Prostate gland (tissue), 2 donors: ENCODE data around the gene MTCH1. TPM values are rescaled to one million over a fixed set of nuclear protein-coding genes. Genes with fewer than 3 reads are reported as not detected.
"Not testable (repeated sequence)": the region's sequence is repeated elsewhere in the genome, so short reads cannot be mapped to it uniquely, and the experiment has no call there.

Experiments used
- DNase-seq: peaks from one replicate; pipeline ENCODE4 v3.0.0-alpha.2; 2019; ENCODE audit warnings: low spot score
- H3K27ac ChIP-seq, 2 donors: fragments of 200-600 bp; sonication (generic); 2 replicates each; pipeline ENCODE4 v1.5.1; 2017 to 2019
- H3K27me3 ChIP-seq: fragments of 200-600 bp; sonication (generic); replicated peaks from 2 replicates; pipeline ENCODE4 v1.5.1; 2019; ENCODE audit not compliant: insufficient read depth
- H3K36me3 ChIP-seq, 2 donors: fragments of 200-600 bp; sonication (generic); 1 replicate in 1 of 2; 2 replicates in 1 of 2; pipeline versions ENCODE4 v1.5.1 to v1.8.1; 2017 to 2019
- H3K4me1 ChIP-seq: fragments of 200-600 bp; sonication (generic); replicated peaks from 2 replicates; pipeline ENCODE4 v1.5.1; 2019
- H3K4me3 ChIP-seq, 2 donors: fragments of 200-600 bp; sonication (generic); 2 replicates each; pipeline ENCODE4 v1.5.1; 2017 to 2019
- H3K9me3 ChIP-seq: fragments of 200-600 bp; sonication (generic); 2 replicates; pipeline ENCODE4 v1.5.1; 2017
- POLR2A ChIP-seq: fragments of 450-650 bp; IDR thresholded peaks from one replicate; pipeline ENCODE4 v1.6.1; 2016; ENCODE audit warnings: antibody characterized with exemption, mild to moderate bottlenecking
- POLR2AphosphoS5 ChIP-seq: sonication (generic); formaldehyde crosslinking; IDR thresholded peaks from one replicate; pipeline ENCODE4 v1.6.1; 2017; ENCODE audit warnings: antibody characterized with exemption
- WGBS: methylation state at CpG from one replicate; pipeline ENCODE4 v1.1.5; 2018; 5-methylcytosine and 5-hydroxymethylcytosine counted together
- intact Hi-C: fragments of 100-400 bp; cut with DNase I; formaldehyde crosslinking; loops from one replicate; pipeline ENCODE4 v1.14.2; 2022
- total RNA-seq, 2 donors: library from RNA; depleted of rRNA; stranded (reverse); fragments of >200 nt; gene quantifications; one replicate each; pipeline ENCODE4 v1.1.0, GENCODE V29; 2016
- TF ChIP-seq, protein P1 (sequence below), 4 experiments: fragments of 200-600 bp in 2 of 4; fragments of 450-650 bp in 2 of 4; sonication (generic) in 2 of 4; IDR thresholded peaks; 1 replicate in 3 of 4; 2 replicates in 1 of 4; pipeline ENCODE4 v1.5.1; 2016 to 2019; ENCODE audit warnings: antibody characterized with exemption in 4 of 4, mild to moderate bottlenecking in 2 of 4, moderate library complexity in 2 of 4

The MTCH1 gene
- total RNA-seq, 2 donors from 2014 or later, result 269 to 367 TPM

DNA sequence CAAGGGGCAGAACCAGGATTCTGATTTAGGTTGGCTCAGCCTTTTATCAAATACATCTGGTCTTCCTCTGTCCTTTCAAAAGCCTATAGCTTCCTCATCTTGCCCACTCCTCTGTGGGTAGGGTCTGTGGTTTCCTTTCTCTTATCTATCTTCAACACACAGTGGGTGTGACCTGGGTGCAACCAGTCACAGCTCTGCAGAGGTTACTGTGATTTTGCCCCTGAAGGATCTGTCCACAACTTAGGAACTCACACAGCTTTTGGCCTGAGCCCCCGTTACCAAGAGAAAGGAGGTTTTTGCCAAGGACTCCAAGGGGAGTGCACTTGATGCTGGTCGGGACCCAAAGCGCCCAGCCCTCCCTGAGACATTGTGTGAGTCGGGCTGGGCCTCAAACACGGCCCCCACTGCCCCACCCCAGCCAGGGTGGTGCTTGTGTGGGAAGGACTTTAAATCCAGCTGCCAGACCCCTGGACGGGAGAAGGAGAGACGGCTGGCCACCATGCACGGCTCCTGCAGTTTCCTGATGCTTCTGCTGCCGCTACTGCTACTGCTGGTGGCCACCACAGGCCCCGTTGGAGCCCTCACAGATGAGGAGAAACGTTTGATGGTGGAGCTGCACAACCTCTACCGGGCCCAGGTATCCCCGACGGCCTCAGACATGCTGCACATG is 31.6 kb downstream of the MTCH1 start, which contains the start of gene PI16:
Gene PI16 (plus strand): TSS at position 477 of the 670 bp plus-strand sequence. CDS start 23 bp downstream, at position 500.
- Histone ChIP-seq H3K4me3 (no peak within 1 kb of the TSS), H3K27me3 (no peaks in the 10 kb centered on the region), H3K9me3 (no peaks in the 10 kb centered on the region), H3K36me3 (no peaks in the 10 kb centered on the region), H3K4me1 (no peaks in the 10 kb centered on the region), H3K27ac (no peak within 1 kb of the TSS)
- TF ChIP-seq, protein P1, sequence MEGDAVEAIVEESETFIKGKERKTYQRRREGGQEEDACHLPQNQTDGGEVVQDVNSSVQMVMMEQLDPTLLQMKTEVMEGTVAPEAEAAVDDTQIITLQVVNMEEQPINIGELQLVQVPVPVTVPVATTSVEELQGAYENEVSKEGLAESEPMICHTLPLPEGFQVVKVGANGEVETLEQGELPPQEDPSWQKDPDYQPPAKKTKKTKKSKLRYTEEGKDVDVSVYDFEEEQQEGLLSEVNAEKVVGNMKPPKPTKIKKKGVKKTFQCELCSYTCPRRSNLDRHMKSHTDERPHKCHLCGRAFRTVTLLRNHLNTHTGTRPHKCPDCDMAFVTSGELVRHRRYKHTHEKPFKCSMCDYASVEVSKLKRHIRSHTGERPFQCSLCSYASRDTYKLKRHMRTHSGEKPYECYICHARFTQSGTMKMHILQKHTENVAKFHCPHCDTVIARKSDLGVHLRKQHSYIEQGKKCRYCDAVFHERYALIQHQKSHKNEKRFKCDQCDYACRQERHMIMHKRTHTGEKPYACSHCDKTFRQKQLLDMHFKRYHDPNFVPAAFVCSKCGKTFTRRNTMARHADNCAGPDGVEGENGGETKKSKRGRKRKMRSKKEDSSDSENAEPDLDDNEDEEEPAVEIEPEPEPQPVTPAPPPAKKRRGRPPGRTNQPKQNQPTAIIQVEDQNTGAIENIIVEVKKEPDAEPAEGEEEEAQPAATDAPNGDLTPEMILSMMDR (IDR thresholded peaks at IDR 0.05), result no peak
- TF ChIP-seq POLR2AphosphoS5 (no peak), POLR2A (no peak)
- intact Hi-C loops, result no loop called here
- 80% methylated on average over 14 of the region's 14 CpGs for WGBS
- DNase-seq, result no peak

DNA sequence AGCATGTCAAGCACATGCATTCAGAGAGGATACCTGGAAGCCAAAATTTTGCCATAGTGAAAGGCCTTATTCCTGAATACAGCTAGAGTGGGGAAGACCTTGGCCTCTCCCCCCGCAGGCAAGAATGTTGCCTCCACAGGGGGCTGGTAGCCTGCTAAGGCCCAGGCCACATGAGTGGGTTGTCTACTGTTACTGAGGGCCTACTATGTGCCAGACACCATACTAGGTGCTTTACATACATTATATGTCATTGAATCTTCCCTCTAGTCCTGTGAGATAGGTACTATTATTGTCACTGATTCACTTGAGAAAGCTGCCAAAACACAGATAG is 32.1 kb downstream of the MTCH1 start:
- H3K4me1 ChIP-seq, result no peaks in the 10 kb centered on the region
- no peak overlapping the region for H3K27ac ChIP-seq
- 90% methylated on average over 1 of the region's 1 CpG for WGBS
- intact Hi-C loops, result no loop called here
- TF ChIP-seq, protein P1 (IDR thresholded peaks at IDR 0.05), result no peak
- no peak for TF ChIP-seq POLR2AphosphoS5
- no peak for TF ChIP-seq POLR2A
- H3K27me3 ChIP-seq, result no peaks in the 10 kb centered on the region
- no peaks in the 10 kb centered on the region for H3K36me3 ChIP-seq
- DNase-seq, result no peak
- no peaks in the 10 kb centered on the region for H3K9me3 ChIP-seq
- H3K4me3 ChIP-seq, result no peak overlapping the region

DNA sequence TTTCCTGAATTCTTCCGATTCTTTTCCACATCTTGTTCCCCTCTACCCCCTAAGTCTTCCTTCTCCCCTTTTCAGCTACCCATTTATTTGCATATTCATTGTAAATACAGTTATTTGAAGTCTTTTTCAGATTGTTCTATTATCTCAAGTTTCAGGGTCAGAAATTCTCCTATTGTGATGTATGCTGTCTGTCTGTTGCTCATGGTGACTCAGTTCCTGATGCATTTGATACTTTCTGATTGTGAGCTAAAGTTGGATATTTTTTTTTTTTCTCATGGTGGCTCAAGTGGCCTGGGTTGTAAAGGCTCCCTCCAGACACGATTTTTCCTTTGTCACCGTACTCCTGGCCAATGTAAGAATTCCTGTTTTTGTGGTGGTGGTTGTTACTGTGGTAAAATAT is 36.4 kb downstream of the MTCH1 start:
- intact Hi-C loops, result no loop called here
- no peaks in the 10 kb centered on the region for H3K4me1 ChIP-seq
- no peaks in the 10 kb centered on the region for H3K27me3 ChIP-seq
- 86% methylated on average over 3 of the region's 3 CpGs for WGBS
- H3K9me3 ChIP-seq, result no peaks in the 10 kb centered on the region
- no peak for DNase-seq
- TF ChIP-seq POLR2AphosphoS5 (no peak), POLR2A (no peak)
- TF ChIP-seq, protein P1 (IDR thresholded peaks at IDR 0.05), result no peak
- no peaks in the 10 kb centered on the region for H3K36me3 ChIP-seq
- no peak overlapping the region for H3K4me3 ChIP-seq
- no peak overlapping the region for H3K27ac ChIP-seq

DNA sequence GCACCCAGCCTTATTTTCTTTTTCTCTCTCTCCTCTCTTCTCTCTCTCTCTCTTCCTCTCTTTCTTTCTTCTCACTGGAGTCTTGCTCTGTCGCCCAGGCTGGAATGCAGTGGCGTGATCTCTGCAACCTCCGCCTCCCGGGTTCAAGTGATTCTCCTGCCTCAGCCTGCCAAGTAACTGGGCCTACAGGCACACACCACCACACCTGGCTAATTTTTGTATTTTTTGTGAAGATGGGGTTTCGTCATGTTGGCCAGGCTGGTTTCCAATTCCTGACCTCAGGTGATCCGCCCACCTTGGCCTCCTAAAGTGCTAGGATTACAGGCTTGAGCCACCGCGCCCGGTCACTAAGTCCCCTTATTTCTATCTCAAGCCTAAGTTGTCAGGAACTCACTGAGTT is 36.9 kb downstream of the MTCH1 start:
- H3K4me3 ChIP-seq, H3K27ac ChIP-seq, H3K36me3 ChIP-seq, H3K9me3 ChIP-seq, DNase-seq, intact Hi-C loops, H3K27me3 ChIP-seq, H3K4me1 ChIP-seq: not testable (repeated sequence)
- WGBS, result 92% methylated on average over 9 of the region's 9 CpGs

DNA sequence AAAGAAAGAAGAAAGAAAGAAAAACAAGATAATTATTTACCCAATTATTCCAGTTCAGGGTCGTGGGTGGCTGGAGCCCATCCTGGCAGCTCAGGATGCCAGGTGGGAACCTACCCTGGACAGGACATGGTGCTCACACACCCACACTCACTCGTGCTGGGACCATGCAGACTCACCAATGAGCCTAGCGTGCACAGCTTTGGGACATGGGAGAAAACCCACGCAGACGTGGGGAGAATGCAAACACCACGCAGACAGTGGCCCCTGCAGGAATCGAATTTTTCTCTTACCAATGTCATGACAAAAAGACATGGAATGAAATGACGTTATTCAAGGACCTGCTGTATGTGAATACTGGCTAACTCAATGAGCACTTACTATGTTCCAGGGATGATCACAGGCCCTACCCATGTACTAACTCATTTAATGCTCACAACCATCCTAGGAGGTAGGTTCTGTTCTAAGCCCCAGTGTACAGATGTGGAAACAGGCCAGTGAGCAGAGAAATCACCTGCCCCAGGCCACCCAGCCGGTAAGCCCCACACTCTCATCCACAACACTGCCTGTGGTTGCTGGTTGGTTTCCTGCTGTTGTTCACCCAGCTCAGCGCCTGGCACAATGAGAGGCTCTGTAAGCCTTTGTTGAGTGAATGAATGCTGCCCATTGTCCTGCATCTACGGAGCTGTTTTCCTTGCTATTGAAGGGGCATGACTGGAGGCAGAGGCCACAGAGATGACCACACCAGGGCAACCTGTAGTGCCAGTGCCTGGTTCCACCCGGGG is 38.2 kb downstream of the MTCH1 start:
- Histone ChIP-seq H3K36me3 (no peaks in the 10 kb centered on the region), H3K4me3 (no peak overlapping the region), H3K27ac (no peak overlapping the region), H3K4me1 (no peaks in the 10 kb centered on the region), H3K9me3 (no peaks in the 10 kb centered on the region), H3K27me3 (no peaks in the 10 kb centered on the region)
- TF ChIP-seq POLR2AphosphoS5, result no peak
- TF ChIP-seq, protein P1 (IDR thresholded peaks at IDR 0.05), result no peak
- TF ChIP-seq POLR2A, result no peak
- 59% methylated on average over 12 of the region's 12 CpGs for whole genome bisulfite sequencing
- intact Hi-C loops, result no loop called here
- DNase-seq, result no peak
